PFSK-1 (cell line): Measurements from ENCODE around the gene FGD4.

Experiments
- POLR2AphosphoS5 ChIP-seq: IDR thresholded peaks from 2 replicates; pipeline ENCODE4 v1.6.1; 2012; ENCODE audit warnings: low read depth, mild to moderate bottlenecking, control low read depth, low read length, moderate library complexity
- TAF1 ChIP-seq: IDR thresholded peaks from 2 replicates; pipeline ENCODE4 v1.6.1; 2012; ENCODE audit warnings: low read length, control low read depth, borderline replicate concordance; ENCODE audit not compliant: insufficient read depth
- TF ChIP-seq, protein P1 (sequence below), 2 experiments: IDR thresholded peaks; 2 replicates each; pipeline versions ENCODE4 v1.6.1 to v1.8.0; 2011 to 2012; ENCODE audit warnings: low read depth in 2 of 2, low read length in 2 of 2, control low read depth in 1 of 2, inconsistent platforms in 1 of 2, mild to moderate bottlenecking in 1 of 2, moderate library complexity in 1 of 2; ENCODE audit not compliant: insufficient read depth in 1 of 2

DNA sequence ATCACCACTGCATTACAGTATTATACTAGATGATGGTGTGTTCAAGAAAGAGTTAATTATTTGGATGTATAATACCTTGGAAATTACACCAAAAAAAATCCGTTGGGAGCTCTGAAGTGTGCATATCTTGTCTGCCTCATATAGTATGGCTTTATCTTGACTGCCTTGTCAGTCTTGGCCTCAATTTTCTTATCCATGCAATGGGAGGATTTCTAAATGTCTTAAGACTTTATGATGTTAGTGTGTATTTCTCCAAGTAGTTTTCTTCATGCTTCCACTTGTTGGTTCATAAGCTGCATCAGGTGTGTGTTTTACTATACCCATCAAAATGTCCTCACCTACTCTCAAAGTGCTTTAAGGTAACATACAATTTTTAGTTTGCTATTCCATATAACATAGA, 84.6 kb downstream of the FGD4 start:
- TF ChIP-seq, protein P1, sequence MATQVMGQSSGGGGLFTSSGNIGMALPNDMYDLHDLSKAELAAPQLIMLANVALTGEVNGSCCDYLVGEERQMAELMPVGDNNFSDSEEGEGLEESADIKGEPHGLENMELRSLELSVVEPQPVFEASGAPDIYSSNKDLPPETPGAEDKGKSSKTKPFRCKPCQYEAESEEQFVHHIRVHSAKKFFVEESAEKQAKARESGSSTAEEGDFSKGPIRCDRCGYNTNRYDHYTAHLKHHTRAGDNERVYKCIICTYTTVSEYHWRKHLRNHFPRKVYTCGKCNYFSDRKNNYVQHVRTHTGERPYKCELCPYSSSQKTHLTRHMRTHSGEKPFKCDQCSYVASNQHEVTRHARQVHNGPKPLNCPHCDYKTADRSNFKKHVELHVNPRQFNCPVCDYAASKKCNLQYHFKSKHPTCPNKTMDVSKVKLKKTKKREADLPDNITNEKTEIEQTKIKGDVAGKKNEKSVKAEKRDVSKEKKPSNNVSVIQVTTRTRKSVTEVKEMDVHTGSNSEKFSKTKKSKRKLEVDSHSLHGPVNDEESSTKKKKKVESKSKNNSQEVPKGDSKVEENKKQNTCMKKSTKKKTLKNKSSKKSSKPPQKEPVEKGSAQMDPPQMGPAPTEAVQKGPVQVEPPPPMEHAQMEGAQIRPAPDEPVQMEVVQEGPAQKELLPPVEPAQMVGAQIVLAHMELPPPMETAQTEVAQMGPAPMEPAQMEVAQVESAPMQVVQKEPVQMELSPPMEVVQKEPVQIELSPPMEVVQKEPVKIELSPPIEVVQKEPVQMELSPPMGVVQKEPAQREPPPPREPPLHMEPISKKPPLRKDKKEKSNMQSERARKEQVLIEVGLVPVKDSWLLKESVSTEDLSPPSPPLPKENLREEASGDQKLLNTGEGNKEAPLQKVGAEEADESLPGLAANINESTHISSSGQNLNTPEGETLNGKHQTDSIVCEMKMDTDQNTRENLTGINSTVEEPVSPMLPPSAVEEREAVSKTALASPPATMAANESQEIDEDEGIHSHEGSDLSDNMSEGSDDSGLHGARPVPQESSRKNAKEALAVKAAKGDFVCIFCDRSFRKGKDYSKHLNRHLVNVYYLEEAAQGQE (IDR thresholded peaks at IDR 0.05; ENCODE audit: insufficient read depth in 1 of 2, low read depth in 2 of 2, low read length in 2 of 2) = no peak
- TF ChIP-seq TAF1 (no peak), POLR2AphosphoS5 (no peak)
